ENCODE data around the gene ABHD12.

Gene ABHD12

DNA sequence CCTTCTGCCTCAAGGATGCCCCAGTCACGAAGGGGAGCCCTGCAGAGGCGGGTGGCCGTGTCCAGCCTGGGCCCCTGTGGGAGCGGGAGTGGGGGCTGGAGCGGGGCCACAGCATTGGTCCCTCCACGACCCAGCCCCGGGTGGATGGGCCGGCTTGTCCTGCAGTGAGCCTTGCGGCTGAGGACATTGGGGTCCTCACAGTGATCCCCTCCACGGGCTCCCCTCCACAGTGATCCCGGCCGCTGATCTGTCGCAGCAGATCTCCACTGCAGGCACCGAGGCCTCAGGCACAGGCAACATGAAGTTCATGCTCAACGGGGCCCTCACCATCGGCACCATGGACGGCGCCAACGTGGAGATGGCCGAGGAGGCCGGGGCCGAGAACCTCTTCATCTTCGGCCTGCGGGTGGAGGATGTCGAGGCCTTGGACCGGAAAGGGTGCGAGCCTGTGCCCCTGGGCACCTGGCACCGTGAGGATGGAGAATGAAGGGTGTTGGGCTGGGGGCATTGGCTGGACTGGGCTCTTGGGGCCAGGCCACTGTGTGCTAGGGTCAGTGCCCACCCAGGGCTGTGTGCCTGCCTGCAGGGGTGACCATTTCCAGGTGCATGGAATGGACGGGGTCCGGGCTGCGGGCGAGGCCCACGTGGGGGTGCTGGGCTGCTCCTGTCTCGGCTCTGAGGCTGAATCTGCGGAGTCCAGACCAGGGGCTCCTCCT, 98.3 kb downstream of the ABHD12 start:
- no peak for ATAC-seq
- TF ChIP-seq, protein P1, sequence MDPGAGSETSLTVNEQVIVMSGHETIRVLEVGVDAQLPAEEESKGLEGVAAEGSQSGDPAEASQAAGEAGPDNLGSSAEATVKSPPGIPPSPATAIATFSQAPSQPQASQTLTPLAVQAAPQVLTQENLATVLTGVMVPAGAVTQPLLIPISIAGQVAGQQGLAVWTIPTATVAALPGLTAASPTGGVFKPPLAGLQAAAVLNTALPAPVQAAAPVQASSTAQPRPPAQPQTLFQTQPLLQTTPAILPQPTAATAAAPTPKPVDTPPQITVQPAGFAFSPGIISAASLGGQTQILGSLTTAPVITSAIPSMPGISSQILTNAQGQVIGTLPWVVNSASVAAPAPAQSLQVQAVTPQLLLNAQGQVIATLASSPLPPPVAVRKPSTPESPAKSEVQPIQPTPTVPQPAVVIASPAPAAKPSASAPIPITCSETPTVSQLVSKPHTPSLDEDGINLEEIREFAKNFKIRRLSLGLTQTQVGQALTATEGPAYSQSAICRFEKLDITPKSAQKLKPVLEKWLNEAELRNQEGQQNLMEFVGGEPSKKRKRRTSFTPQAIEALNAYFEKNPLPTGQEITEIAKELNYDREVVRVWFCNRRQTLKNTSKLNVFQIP (CRISPR knock-in tag; IDR thresholded peaks at IDR 0.05; ENCODE audit: borderline replicate concordance, low read depth): no peak
- no peak for TF ChIP-seq RARB (CRISPR knock-in tag; IDR thresholded peaks at IDR 0.05)
- no peak for TF ChIP-seq ZFP30 (CRISPR knock-in tag; IDR thresholded peaks at IDR 0.05)
- no peak for TF ChIP-seq TCF4 (CRISPR knock-in tag; IDR thresholded peaks at IDR 0.05; ENCODE audit: borderline replicate concordance)
- no peak for TF ChIP-seq BACH2 (CRISPR knock-in tag; IDR thresholded peaks at IDR 0.05; ENCODE audit: borderline replicate concordance)
- no peak for TF ChIP-seq ZNF8 (CRISPR knock-in tag; IDR thresholded peaks at IDR 0.05)
- TF ChIP-seq, protein P2, sequence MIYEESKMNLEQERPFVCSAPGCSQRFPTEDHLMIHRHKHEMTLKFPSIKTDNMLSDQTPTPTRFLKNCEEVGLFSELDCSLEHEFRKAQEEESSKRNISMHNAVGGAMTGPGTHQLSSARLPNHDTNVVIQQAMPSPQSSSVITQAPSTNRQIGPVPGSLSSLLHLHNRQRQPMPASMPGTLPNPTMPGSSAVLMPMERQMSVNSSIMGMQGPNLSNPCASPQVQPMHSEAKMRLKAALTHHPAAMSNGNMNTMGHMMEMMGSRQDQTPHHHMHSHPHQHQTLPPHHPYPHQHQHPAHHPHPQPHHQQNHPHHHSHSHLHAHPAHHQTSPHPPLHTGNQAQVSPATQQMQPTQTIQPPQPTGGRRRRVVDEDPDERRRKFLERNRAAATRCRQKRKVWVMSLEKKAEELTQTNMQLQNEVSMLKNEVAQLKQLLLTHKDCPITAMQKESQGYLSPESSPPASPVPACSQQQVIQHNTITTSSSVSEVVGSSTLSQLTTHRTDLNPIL (CRISPR knock-in tag; IDR thresholded peaks at IDR 0.05; ENCODE audit: low read depth): no peak
- TF ChIP-seq OSR1 (CRISPR knock-in tag; IDR thresholded peaks at IDR 0.05): no peak
- TF ChIP-seq CSDC2 (CRISPR knock-in tag; IDR thresholded peaks at IDR 0.05): no peak
- TF ChIP-seq, protein P3, sequence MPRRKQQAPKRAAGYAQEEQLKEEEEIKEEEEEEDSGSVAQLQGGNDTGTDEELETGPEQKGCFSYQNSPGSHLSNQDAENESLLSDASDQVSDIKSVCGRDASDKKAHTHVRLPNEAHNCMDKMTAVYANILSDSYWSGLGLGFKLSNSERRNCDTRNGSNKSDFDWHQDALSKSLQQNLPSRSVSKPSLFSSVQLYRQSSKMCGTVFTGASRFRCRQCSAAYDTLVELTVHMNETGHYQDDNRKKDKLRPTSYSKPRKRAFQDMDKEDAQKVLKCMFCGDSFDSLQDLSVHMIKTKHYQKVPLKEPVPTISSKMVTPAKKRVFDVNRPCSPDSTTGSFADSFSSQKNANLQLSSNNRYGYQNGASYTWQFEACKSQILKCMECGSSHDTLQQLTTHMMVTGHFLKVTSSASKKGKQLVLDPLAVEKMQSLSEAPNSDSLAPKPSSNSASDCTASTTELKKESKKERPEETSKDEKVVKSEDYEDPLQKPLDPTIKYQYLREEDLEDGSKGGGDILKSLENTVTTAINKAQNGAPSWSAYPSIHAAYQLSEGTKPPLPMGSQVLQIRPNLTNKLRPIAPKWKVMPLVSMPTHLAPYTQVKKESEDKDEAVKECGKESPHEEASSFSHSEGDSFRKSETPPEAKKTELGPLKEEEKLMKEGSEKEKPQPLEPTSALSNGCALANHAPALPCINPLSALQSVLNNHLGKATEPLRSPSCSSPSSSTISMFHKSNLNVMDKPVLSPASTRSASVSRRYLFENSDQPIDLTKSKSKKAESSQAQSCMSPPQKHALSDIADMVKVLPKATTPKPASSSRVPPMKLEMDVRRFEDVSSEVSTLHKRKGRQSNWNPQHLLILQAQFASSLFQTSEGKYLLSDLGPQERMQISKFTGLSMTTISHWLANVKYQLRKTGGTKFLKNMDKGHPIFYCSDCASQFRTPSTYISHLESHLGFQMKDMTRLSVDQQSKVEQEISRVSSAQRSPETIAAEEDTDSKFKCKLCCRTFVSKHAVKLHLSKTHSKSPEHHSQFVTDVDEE (CRISPR knock-in tag; IDR thresholded peaks at IDR 0.05): no peak
- TF ChIP-seq, protein P4, sequence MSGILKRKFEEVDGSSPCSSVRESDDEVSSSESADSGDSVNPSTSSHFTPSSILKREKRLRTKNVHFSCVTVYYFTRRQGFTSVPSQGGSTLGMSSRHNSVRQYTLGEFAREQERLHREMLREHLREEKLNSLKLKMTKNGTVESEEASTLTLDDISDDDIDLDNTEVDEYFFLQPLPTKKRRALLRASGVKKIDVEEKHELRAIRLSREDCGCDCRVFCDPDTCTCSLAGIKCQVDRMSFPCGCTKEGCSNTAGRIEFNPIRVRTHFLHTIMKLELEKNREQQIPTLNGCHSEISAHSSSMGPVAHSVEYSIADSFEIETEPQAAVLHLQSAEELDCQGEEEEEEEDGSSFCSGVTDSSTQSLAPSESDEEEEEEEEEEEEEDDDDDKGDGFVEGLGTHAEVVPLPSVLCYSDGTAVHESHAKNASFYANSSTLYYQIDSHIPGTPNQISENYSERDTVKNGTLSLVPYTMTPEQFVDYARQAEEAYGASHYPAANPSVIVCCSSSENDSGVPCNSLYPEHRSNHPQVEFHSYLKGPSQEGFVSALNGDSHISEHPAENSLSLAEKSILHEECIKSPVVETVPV (CRISPR knock-in tag; IDR thresholded peaks at IDR 0.05): no peak
- no peak for TF ChIP-seq SNAI2 (CRISPR knock-in tag; IDR thresholded peaks at IDR 0.05)
- TF ChIP-seq GLIS3 (CRISPR knock-in tag; IDR thresholded peaks at IDR 0.05): no peak
- no peak for TF ChIP-seq TOX (CRISPR knock-in tag; IDR thresholded peaks at IDR 0.05; ENCODE audit: borderline replicate concordance)
- no peak for TF ChIP-seq ZNF70 (CRISPR knock-in tag; IDR thresholded peaks at IDR 0.05)
- no peak for TF ChIP-seq ZC3H10 (CRISPR knock-in tag; IDR thresholded peaks at IDR 0.05)
- TF ChIP-seq, protein P5, sequence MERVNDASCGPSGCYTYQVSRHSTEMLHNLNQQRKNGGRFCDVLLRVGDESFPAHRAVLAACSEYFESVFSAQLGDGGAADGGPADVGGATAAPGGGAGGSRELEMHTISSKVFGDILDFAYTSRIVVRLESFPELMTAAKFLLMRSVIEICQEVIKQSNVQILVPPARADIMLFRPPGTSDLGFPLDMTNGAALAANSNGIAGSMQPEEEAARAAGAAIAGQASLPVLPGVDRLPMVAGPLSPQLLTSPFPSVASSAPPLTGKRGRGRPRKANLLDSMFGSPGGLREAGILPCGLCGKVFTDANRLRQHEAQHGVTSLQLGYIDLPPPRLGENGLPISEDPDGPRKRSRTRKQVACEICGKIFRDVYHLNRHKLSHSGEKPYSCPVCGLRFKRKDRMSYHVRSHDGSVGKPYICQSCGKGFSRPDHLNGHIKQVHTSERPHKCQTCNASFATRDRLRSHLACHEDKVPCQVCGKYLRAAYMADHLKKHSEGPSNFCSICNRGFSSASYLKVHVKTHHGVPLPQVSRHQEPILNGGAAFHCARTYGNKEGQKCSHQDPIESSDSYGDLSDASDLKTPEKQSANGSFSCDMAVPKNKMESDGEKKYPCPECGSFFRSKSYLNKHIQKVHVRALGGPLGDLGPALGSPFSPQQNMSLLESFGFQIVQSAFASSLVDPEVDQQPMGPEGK (CRISPR knock-in tag; IDR thresholded peaks at IDR 0.05; ENCODE audit: borderline replicate concordance): no peak
- TF ChIP-seq ZFP3 (CRISPR knock-in tag; IDR thresholded peaks at IDR 0.05): no peak
- TF ChIP-seq ZNF565 (CRISPR knock-in tag; conservative IDR thresholded peaks at IDR 0.05; ENCODE audit: low read depth): no peak

DNA sequence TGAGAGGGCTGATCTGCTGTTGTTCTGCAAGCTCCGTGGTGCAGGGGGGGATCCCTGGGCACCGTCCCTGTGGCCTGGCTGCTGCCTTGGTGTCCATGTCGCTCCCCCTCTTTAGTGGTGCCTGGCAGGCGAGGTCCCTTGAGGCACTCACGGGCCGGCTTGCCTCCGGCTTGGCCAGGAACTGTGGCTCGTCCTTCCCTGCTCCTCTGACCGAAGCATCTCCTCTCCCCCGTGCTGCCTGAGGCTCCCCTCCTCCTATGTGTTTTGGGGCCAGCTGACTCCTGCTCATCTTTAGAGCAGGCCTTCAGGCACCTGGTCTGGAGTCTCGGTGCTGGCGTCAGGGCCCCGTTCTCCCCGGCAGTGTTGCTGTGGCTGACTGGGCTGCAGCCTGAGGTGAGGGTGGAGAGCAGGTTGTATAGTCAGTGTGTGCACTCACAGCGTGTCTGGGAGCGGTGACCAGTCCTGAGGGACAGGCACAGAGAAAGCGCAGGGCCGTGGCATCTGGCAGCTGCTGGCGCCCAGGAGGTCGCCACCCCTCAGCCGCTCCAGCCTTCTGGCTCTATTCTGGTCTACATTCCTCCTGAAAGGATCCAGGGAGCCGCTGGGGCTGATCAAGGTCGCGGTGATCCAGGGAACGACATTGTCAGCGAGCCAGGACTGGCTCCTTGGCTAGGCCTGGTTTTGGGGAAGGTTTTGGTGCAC, 99.1 kb downstream of the ABHD12 start:
- ATAC-seq: no peak
- TF ChIP-seq ZNF8 (CRISPR knock-in tag; IDR thresholded peaks at IDR 0.05) (no peak), SNAI2 (CRISPR knock-in tag; IDR thresholded peaks at IDR 0.05) (no peak), BACH2 (CRISPR knock-in tag; IDR thresholded peaks at IDR 0.05; ENCODE audit: borderline replicate concordance) (no peak), ARNTL (CRISPR knock-in tag; IDR thresholded peaks at IDR 0.05; ENCODE audit: borderline replicate concordance, low read depth) (no peak), RARB (CRISPR knock-in tag; IDR thresholded peaks at IDR 0.05) (no peak), ZNF565 (CRISPR knock-in tag; conservative IDR thresholded peaks at IDR 0.05; ENCODE audit: low read depth) (no peak), ZNF70 (CRISPR knock-in tag; IDR thresholded peaks at IDR 0.05) (no peak), ISL1 (CRISPR knock-in tag; IDR thresholded peaks at IDR 0.05) (no peak)
